HG03139 (cell line): ENCODE data around the gene SCAI.
"Not testable (repeated sequence)": the region's sequence is repeated elsewhere in the genome, so short reads cannot be mapped to it uniquely, and the experiment has no call there.

ENCODE experiments used
- ATAC-seq: cut with Tn5 transposase; IDR thresholded peaks from one replicate; pipeline ENCODE4 v1.9.1; 2021; ENCODE audit not compliant: unreplicated experiment

Gene SCAI

DNA sequence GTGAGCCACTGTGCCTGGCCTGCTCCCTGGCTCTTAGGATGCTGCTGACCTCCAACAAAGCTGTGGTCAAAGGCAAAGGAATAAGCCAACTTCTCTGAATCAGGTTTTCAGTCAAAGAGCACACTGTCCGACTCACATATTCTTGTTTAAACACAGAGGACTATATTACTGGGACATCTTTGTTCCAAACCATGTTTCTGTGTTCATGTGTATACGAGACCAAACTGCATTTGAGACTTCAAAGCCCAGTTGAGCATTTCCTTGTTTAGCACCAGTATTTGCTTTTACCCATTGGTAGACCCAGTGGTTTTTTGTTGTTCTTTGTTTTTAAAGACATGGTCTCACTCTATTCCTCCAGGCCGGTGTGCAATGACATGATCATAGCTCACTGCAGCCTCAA, 100.2 kb downstream of the SCAI start:
- ATAC-seq = no peak

GRCh38 chr9:125038166-125038565, 105.2 kb downstream of the SCAI start:
- ATAC-seq = no peak

DNA sequence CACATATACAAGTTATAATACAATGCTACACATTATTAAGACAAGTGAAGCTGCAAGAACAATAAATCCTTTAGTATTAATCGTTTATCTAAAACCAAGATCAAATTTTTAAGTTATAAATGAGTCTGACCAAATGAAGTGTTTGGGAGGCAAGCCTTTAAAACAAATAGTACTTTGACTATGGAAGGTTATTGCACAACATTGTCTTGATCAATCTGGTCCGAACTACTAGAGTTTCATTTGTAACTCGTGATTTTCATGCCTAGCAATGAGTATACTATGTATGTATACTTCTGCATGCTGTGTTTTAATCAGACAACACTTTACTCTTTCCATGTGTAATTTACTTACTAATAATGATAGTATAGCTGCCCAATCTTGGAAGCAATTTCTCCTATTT, 115.3 kb downstream of the SCAI start:
- no peak for ATAC-seq

DNA sequence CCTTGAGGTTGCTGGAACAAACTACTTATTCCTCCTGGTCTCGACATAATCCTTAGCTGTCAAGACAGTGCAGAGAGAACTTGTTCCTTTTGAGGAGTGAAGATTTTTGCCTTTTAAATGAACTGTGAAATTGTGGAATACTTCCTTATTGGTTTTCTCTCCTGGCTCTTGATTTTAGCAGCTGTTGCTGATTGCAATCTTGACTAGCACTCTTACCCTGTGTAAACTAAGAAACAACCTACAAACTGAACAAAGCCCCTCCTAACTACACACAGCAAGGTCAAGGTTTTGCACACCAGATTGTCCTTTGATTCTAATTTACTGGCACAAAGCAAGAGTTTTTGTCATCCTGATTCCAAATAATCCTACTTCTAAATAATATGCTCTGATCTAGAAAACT, 118.4 kb downstream of the SCAI start:
- no peak for ATAC-seq

DNA sequence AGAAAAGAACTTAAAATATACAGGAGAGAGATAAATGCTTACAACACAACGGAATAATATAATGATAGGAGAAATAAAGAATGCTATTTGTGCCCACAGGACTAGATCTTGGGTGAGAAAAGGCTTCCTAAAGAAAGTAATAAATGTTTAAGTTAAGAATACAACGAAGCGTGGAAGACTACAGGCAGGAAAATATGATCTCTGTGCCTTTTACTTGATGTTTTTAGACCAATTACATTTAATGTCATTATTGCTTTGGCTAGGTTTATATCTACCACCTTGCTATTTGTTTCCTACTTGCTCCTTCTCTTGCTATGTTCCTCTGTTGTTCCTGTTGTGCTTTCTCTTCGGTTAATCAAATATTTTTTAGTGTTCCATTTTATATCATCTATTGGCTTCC, 122.3 kb downstream of the SCAI start:
- no peak for ATAC-seq

GRCh38 chr9:125015655-125016054, 127.7 kb downstream of the SCAI start:
- ATAC-seq = not testable (repeated sequence)

DNA sequence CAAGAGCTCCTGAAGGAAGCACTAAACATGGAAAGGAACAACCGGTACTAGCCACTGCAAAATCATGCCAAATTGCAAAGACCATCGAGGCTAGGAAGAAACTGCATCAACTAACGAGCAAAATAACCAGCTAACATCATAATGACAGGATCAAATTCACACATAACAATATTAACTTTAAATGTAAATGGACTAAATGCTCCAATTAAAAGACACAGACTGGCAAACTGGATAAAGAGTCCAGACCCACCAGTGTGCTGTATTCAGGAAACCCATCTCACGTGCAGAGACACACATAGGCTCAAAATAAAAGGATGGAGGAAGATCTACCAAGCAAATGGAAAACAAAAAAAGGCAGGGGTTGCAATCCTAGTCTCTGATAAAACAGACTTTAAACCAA, 131.3 kb downstream of the SCAI start:
- not testable (repeated sequence) for ATAC-seq

- no peak for ATAC-seq
Measured at GRCh38 chr9:125008599-125008998, 134.7 kb downstream of the SCAI start.

GRCh38 chr9:125003332-125003731, 140.0 kb downstream of the SCAI start:
- no peak for ATAC-seq

DNA sequence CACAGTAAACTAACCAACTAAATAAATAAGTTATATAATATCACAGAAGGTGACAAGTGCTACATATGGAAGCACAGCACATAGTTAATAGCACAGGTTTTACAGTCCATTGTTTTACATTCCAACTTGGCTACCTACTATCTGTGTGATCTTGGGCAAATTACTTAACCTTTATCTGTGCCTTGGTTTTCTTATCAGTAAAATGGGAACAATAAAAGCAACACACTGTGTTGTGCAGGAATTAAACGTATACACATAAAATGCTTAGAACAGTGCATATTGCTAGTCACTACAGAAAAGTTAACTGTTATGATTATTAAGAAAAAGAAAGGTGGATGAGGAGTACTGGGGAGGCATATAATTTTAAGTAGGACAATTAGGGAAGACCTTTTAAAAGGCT, 159.6 kb downstream of the SCAI start:
- no peak for ATAC-seq

DNA sequence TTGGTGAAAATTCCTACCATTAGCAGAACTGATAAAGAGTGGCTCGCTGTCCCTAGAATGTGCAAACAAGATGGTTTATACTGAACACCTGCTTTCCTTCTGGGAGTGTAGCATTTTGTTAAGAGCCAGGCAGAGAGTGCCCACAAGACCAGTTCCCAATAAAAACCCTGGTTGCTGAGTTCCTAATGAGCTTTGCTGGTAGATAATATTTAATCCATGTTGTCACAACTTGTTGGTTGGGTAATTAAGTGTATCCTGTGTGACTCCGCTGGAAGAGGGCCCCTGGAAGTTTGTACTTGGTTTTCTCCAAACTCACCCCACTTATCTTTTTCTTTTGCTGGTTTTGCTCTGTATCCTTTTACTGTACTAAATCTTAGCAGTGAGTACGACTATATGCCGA, 162.9 kb downstream of the SCAI start:
- no peak for ATAC-seq

DNA sequence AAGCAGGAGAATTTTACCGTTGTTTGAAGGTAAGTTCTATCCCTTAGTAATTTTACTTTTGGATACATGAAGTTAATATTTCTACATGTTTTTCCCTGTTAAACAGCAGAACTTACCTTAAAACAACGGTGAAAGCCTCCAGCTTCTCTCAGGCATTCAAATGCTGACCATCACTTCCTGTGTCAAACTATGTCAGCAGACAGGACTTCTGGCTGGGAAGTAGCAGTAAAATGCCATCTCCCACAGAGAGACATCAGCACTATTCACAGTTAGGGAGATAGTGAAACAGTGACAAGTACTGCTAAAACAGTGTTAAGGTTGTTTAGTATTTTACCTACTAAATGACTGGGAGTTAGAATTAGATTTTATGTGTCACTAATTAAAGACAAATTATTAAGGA, 168.2 kb downstream of the SCAI start:
- ATAC-seq = no peak

GRCh38 chr9:124973807-124974206, 169.5 kb downstream of the SCAI start:
- no peak for ATAC-seq

DNA sequence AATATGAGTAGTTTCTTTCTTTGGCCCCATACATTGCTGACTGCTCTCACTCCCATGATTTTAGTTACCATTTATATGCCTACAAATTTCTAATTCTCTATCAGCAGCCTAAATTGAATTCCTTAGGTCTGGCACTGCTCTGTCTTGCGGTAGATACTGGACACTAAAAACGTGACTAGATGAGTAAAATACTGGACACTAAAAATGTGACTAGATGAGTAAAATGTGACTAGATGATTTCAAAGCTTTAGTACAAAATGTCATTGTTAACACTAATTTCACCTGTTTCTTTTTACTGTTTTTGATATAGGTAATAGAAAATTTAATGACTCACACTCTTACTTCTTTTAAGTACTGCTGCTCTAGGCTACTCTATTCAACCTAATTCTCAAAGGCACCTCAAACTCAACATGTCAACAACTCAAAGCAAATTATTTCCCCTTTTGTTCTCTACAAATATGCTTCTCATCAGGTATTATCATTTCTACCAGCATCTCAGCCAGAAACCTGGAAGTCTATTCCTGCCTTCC, 171.0 kb downstream of the SCAI start:
- ATAC-seq = no peak

- no peak for ATAC-seq
Measured at GRCh38 chr9:124969401-124969800, 173.9 kb downstream of the SCAI start.

DNA sequence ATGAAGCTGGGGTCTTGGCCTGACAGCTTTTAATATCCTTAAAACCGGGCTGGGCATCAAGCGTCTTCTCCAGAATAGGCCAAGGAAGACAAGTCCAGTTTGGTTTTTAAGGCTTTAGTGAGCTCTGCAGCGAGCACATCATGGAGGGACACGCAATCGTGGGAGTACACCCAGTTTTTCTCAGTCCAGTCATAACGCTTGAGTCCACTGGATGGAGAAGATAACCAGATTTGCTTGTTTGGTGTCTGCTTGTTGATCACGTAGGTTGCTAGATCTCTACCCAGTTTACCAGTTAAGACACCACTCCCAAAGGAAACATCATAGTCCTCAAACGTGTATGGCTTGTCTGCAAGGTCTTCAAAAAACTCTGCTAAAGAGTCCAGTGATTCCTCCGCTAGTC, 175.1 kb downstream of the SCAI start:
- ATAC-seq = no peak

- not testable (repeated sequence) for ATAC-seq
Measured at GRCh38 chr9:124965775-124966568, 177.4 kb downstream of the SCAI start.

GRCh38 chr9:124964604-124965003, 178.7 kb downstream of the SCAI start:
- ATAC-seq = no peak

DNA sequence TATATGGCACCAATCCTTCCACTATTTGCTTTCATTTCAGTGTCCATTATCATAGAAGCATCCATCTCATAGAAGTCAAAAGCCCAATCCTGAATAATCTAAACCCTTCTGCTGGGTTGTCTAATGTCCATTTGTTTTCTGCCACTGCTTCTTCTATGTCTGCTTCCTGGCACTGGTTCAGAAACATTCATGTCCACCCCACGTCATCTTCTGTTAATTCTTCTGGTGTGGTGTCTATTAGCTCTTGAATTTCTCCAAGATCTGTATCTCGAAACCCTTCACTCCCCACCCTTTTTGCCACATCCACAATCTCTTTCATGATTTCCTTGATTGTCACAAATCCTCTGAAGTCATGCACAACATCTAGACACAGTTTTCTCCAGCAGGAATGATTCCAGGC, 179.3 kb downstream of the SCAI start:
- ATAC-seq = no peak

DNA sequence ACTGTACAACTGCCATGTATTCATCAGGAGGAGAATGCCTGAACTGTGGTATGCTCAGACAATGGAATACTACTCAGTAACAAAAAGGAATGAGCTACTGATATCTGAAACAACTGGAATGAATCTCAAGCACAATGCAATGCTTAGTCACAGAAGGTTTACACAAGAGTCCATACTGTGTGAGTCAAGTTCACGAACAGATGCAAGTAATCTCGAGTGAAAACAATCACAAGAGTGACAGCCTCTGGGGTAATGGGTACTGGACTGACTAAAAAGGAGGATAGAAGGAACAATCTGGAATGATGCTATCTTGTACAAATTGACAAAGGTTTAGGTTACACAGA, 182.9 kb downstream of the SCAI start:
- no peak for ATAC-seq

DNA sequence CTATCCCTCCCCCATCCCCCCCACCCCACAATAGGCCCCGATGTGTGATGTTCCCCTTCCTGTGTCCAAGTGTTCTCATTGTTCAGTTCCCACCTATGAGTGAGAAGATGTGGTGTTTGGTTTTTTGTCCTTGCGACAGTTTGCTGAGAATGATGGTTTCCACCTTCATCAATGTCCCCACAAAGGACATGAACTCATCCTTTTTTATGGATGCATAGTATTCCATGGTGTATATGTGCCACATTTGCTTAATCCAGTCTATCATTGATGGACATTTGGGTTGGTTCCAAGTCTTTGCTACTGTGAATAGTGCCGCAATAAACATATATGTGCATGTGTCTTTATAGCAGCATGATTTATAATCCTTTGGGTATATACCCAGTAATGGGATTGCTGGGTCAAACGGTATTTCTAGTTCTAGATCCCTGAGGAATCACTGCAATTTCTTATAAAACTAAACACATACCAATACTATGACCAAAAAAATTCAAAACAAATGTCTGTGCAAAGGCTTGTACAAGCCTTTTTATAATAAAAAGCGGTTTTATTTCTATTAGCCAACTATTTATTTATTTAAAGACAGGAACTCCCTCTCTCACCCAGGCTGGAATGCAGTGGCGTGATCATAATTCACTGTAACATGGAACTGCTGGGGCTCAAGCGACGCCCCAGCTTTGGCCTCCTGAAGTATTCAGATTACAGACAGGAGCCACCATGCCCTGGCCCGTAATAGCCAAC, 183.5 kb downstream of the SCAI start:
- not testable (repeated sequence) for ATAC-seq

DNA sequence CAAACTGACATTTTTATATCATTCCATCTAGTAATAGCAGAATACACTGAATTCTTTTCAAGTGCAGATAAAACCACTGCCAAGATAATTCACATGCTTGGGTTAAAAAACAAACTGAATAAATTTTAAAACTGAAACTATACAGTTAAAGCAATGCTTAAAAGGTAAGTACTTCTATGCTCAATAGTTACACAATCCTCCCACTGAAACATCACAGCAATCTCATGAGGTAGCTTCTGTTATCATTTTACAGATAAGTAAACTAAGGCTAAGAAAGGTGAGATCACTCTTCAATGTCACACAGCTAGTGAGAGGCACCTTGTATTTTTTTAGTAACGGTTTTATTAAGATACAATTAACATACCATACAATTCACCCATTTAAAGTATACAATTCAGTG, 189.1 kb downstream of the SCAI start:
- no peak for ATAC-seq
